K562 (cell line): ENCODE data around the gene SLC2A13. TPM values are rescaled to one million over a fixed set of nuclear protein-coding genes. Genes with fewer than 3 reads are reported as not detected.

Experiments used
- BACH1 ChIP-seq: fragments of 200-800 bp; sonication (Bioruptor generic); IDR thresholded peaks from 2 replicates; pipeline ENCODE4 v1.6.1; 2016; ENCODE audit warnings: missing genetic modification characterization, missing compliant biosample characterization
- CEBPG ChIP-seq, 3 experiments: fragments of 200-800 bp in 1 of 3; sonication (Bioruptor generic) in 1 of 3; sonication (generic) in 1 of 3; formaldehyde crosslinking in 1 of 3; IDR thresholded peaks in 2 of 3; conservative IDR thresholded peaks in 1 of 3; 2 replicates each; pipeline versions ENCODE4 v1.6.1 to v1.8.0; 2016 to 2022; ENCODE audit warnings: missing compliant biosample characterization in 2 of 3, missing genetic modification characterization in 2 of 3, mild to moderate bottlenecking in 1 of 3, missing genetic modification reagents in 1 of 3
- E2F3 ChIP-seq: fragments of 250-450 bp; sonication (Bioruptor Pico); IDR thresholded peaks from 2 replicates; pipeline ENCODE4 v1.4.0; 2020; ENCODE audit warnings: mild to moderate bottlenecking
- GMEB1 ChIP-seq: fragments of 250-450 bp; sonication (Bioruptor Pico); IDR thresholded peaks from 2 replicates; pipeline ENCODE4 v1.4.0; 2020; ENCODE audit warnings: mild to moderate bottlenecking
- HNRNPL ChIP-seq: fragments of 200-400 bp; formaldehyde crosslinking; IDR thresholded peaks from 2 replicates; pipeline ENCODE4 v1.6.1; 2017; ENCODE audit warnings: low read depth, mild to moderate bottlenecking, low read length
- ILF3 ChIP-seq: fragments of 450-650 bp; IDR thresholded peaks from 2 replicates; pipeline ENCODE4 v1.6.1; 2018; ENCODE audit warnings: antibody characterized with exemption, mild to moderate bottlenecking, moderate library complexity, borderline replicate concordance
- IRF9 ChIP-seq: fragments of 450-650 bp; IDR thresholded peaks from 2 replicates; pipeline ENCODE4 v1.6.1; 2016; ENCODE audit warnings: missing biosample characterization, missing genetic modification characterization
- JUNB ChIP-seq: fragments of 450-650 bp; formaldehyde crosslinking; conservative IDR thresholded peaks from 2 replicates; pipeline ENCODE4 v1.4.0; 2020; ENCODE audit warnings: mild to moderate bottlenecking
- KLF6 ChIP-seq: fragments of 250-450 bp; sonication (Bioruptor Pico); IDR thresholded peaks from 2 replicates; pipeline ENCODE4 v1.4.0; 2020; ENCODE audit warnings: mild to moderate bottlenecking, moderate library complexity, borderline replicate concordance
- L3MBTL2 ChIP-seq: fragments of 450-650 bp; IDR thresholded peaks from 2 replicates; pipeline ENCODE4 v1.6.1; 2016; ENCODE audit warnings: mild to moderate bottlenecking, moderate library complexity
- MTF1 ChIP-seq: fragments of 250-450 bp; sonication (Bioruptor Pico); IDR thresholded peaks from 2 replicates; pipeline ENCODE4 v1.9.0; 2021; ENCODE audit warnings: moderate library complexity, mild to moderate bottlenecking, inconsistent platforms, borderline replicate concordance
- MYBL2 ChIP-seq, 2 experiments: fragments of 450-650 bp in 1 of 2; sonication (generic) in 1 of 2; formaldehyde crosslinking in 1 of 2; IDR thresholded peaks; 2 replicates each; pipeline versions ENCODE4 v1.6.1 to v1.8.1; 2017 to 2022; ENCODE audit warnings: borderline replicate concordance in 1 of 2, inconsistent platforms in 1 of 2, low read depth in 1 of 2, mild to moderate bottlenecking in 1 of 2, missing genetic modification reagents in 1 of 2, moderate library complexity in 1 of 2
- NONO ChIP-seq, 2 experiments: fragments of 200-400 bp in 1 of 2; fragments of 450-650 bp in 1 of 2; formaldehyde crosslinking in 1 of 2; IDR thresholded peaks; 2 replicates each; pipeline ENCODE4 v1.6.1; 2017; ENCODE audit warnings: low read depth in 2 of 2, mild to moderate bottlenecking in 2 of 2, moderate library complexity in 2 of 2, low read length in 1 of 2
- NR4A1 ChIP-seq, 2 experiments: fragments of 250-450 bp in 1 of 2; fragments of 450-650 bp in 1 of 2; sonication (Bioruptor Pico) in 1 of 2; IDR thresholded peaks; 2 replicates each; pipeline versions ENCODE4 v1.4.0 to v1.6.1; 2016 to 2020; ENCODE audit warnings: mild to moderate bottlenecking in 2 of 2, missing compliant biosample characterization in 1 of 2, missing genetic modification characterization in 1 of 2, moderate library complexity in 1 of 2
- POLR2B ChIP-seq: fragments of 450-650 bp; IDR thresholded peaks from 2 replicates; pipeline ENCODE4 v1.6.1; 2018; ENCODE audit warnings: low read depth; ENCODE audit not compliant: partially characterized antibody
- PTBP1 ChIP-seq: fragments of 200-400 bp; formaldehyde crosslinking; IDR thresholded peaks from 2 replicates; pipeline ENCODE4 v1.6.1; 2017; ENCODE audit warnings: low read depth, low read length
- RB1 ChIP-seq: fragments of 450-650 bp; IDR thresholded peaks from 2 replicates; pipeline ENCODE4 v1.6.1; 2017; ENCODE audit warnings: low read depth, mild to moderate bottlenecking
- RHOXF2B ChIP-seq: fragments of 250-450 bp; sonication (Bioruptor Pico); conservative IDR thresholded peaks from 2 replicates; pipeline ENCODE4 v1.5.1; 2021
- SRSF1 ChIP-seq: fragments of 200-400 bp; formaldehyde crosslinking; IDR thresholded peaks from 2 replicates; pipeline ENCODE4 v1.6.1; 2017; ENCODE audit warnings: mild to moderate bottlenecking, low read depth, low read length, moderate library complexity
- THAP12 ChIP-seq: fragments of 250-450 bp; sonication (Bioruptor Pico); IDR thresholded peaks from 2 replicates; pipeline ENCODE4 v1.9.0; 2021; ENCODE audit warnings: mild to moderate bottlenecking, inconsistent platforms
- ZNF57 ChIP-seq: fragments of 450-650 bp; formaldehyde crosslinking; IDR thresholded peaks from 2 replicates; pipeline ENCODE4 v1.4.0; 2020; ENCODE audit warnings: mild to moderate bottlenecking, moderate library complexity
- polyA plus RNA-seq, 8 experiments: library from polyadenylated mRNA; depleted of rRNA in 4 of 8; stranded (reverse) in 5 of 8; unstranded in 3 of 8; fragments of >200 nt; fragmentation: Nextera tagmentation in 2 of 8; fragmentation: Illumina TruSeq in 1 of 8; extraction: Ambion mirVana in 2 of 8; extraction: Trizol in 1 of 8; gene quantifications; 2 replicates each; pipeline versions ENCODE4 v1.2.1 to v1.2.3, GENCODE V29; 2011 to 2014; ENCODE audit warnings: inconsistent platforms in 1 of 8, missing spikeins in 1 of 8
- total RNA-seq, 7 experiments: library from RNA; depleted of rRNA in 6 of 7; stranded (reverse); fragments of >200 nt in 6 of 7; fragmentation: Illumina TruSeq in 2 of 7; extraction: Trizol in 2 of 7; gene quantifications; 2 replicates each; pipeline versions ENCODE4 v1.2.1 to v1.2.3, GENCODE V29; 2011 to 2021; ENCODE audit warnings: low replicate concordance in 1 of 7
- TF ChIP-seq, protein P1 (sequence below), 2 experiments: fragments of 250-450 bp in 1 of 2; fragments of 450-650 bp in 1 of 2; sonication (Bioruptor Pico) in 1 of 2; IDR thresholded peaks; 2 replicates each; pipeline versions ENCODE4 v1.6.1 to v1.8.0; 2016 to 2021; ENCODE audit warnings: mild to moderate bottlenecking in 2 of 2, moderate library complexity in 2 of 2, missing compliant biosample characterization in 1 of 2, missing genetic modification characterization in 1 of 2

The SLC2A13 gene
- total and polyA plus RNA-seq, 9 of the 15 experiments (the other 6 are each of a cell fraction or from before 2014, with no cell fraction given) = 1.7 to 12.4 (median 9.0) TPM

GRCh38 chr12:39712334-39712733, 393.5 kb downstream of the SLC2A13 start (continued):
- TF ChIP-seq MTF1 (CRISPR knock-in tag) (peak; percentile 96), MYBL2 (IDR thresholded peaks at IDR 0.05; ENCODE audit: low read depth) (no peak), MYBL2 (CRISPR knock-in tag; IDR thresholded peaks at IDR 0.05; ENCODE audit: borderline replicate concordance) (no peak), SRSF1 (no peak), HNRNPL (no peak), GMEB1 (CRISPR knock-in tag) (peak; percentile 59; the same call in 1 of the 2 replicates), POLR2B (no peak), RHOXF2B (CRISPR knock-in tag) (0 out of 2 replicates have a peak, but pooled peaks have one; percentile 23), NONO (IDR thresholded peaks at IDR 0.05; ENCODE audit: low read depth in 2 of 2, low read length in 1 of 2) (no peak), KLF6 (CRISPR knock-in tag) (0 out of 2 replicates have a peak, but pooled peaks have one; percentile 54), L3MBTL2 (no peak), RB1 (no peak), PTBP1 (no peak), ZNF57 (CRISPR knock-in tag) (no peak), E2F3 (peak; percentile 51; the same call in 1 of the 2 replicates), NR4A1 (CRISPR knock-in tag; IDR thresholded peaks at IDR 0.05) (no peak), NR4A1 (tag; IDR thresholded peaks at IDR 0.05) (no peak), ILF3 (no peak), BACH1 (tag) (no peak), IRF9 (no peak), CEBPG (CRISPR knock-in tag; IDR thresholded peaks at IDR 0.05) (no peak), CEBPG (tag; conservative IDR thresholded peaks at IDR 0.05 in 1 of 2, IDR thresholded peaks at IDR 0.05 in 1 of 2) (peak in 1 of 2 experiments; percentile 57; a peak in 1 of 4 replicates), JUNB (CRISPR knock-in tag) (peak; percentile 69; the same call in 1 of the 2 replicates), THAP12 (CRISPR knock-in tag) (no peak)
- TF ChIP-seq, protein P1, sequence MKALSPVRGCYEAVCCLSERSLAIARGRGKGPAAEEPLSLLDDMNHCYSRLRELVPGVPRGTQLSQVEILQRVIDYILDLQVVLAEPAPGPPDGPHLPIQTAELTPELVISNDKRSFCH (CRISPR knock-in tag; IDR thresholded peaks at IDR 0.05) = peak; percentile 72
- TF ChIP-seq, protein P1 (tag; IDR thresholded peaks at IDR 0.05) = no peak
